HepG2 (cell line): ENCODE results near the gene CCM2L. TPM values are rescaled to one million over a fixed set of nuclear protein-coding genes. Genes with fewer than 3 reads are reported as not detected.

ENCODE experiments used
- ATAC-seq: fragments of 200-7000 bp; cut with Tn5 transposase; 3 replicates; pipeline ENCODE4 v1.9.1; 2020; ENCODE audit warnings: mild to moderate bottlenecking, moderate library complexity
- BruUV-seq: library from RNA; stranded (reverse); fragments of 400-500 nt; replicated peaks from 2 replicates; lab custom pipeline; 2021; lab: Mats Ljungman, UMichigan
- CTCF ChIA-PET: fragments of 300-600 bp; formaldehyde crosslinking; extraction: SDS; loops from one replicate; lab custom pipeline; 2021; ENCODE audit warnings: low total read pairs, inconsistent platforms, low intra/inter-chr PET ratio; lab: Yijun Ruan, JAX
- POLR2A ChIA-PET: fragments of 350-600 bp; sonication (Branson Sonifier 250); formaldehyde crosslinking; loops from one replicate; lab custom pipeline; 2020; ENCODE audit warnings: antibody characterized with exemption, inconsistent platforms; lab: Yijun Ruan, JAX
- DNase-seq: peaks from one replicate; pipeline ENCODE4 v3.0.0-alpha.2; 2015; ENCODE audit warnings: low spot score
- FAIRE-seq: peaks from 3 replicates; lab custom pipeline; 2011; peaks lifted over from hg19 to GRCh38; lab: Jason Lieb, UNC
- H2AFZ ChIP-seq: one replicate; pipeline ENCODE4 v1.6.1; 2011; ENCODE audit warnings: low read length, inconsistent platforms
- H3K27ac ChIP-seq: fragments of 300-600 bp; 3 replicates; pipeline ENCODE4 v1.8.0; 2011; ENCODE audit warnings: mixed run types, mild to moderate bottlenecking, mixed read lengths, low read length, inconsistent platforms; ENCODE audit not compliant: insufficient read depth; ENCODE audit errors: extremely low read length
- H3K27me3 ChIP-seq, 2 experiments: fragments of 200-600 bp in 1 of 2; 2 replicates in 1 of 2; 3 replicates in 1 of 2; pipeline versions ENCODE4 v1.6.0 to v1.8.0; 2011; ENCODE audit warnings: low read length in 2 of 2, mild to moderate bottlenecking in 2 of 2, moderate library complexity in 2 of 2, inconsistent platforms in 1 of 2; ENCODE audit not compliant: insufficient read depth in 2 of 2, control insufficient read depth in 1 of 2
- H3K36me3 ChIP-seq, 2 experiments: fragments of 200-600 bp in 1 of 2; replicated peaks in 1 of 2; 2 replicates in 1 of 2; 3 replicates in 1 of 2; pipeline versions ENCODE4 v1.5.1 to v1.8.0; 2011; ENCODE audit warnings: low read length in 2 of 2, inconsistent platforms in 1 of 2; ENCODE audit not compliant: insufficient read depth in 2 of 2, control insufficient read depth in 1 of 2
- H3K4me1 ChIP-seq: 2 replicates; pipeline ENCODE4 v1.5.1; 2012; ENCODE audit warnings: low read length, inconsistent platforms; ENCODE audit not compliant: insufficient read depth
- H3K4me2 ChIP-seq: 2 replicates; pipeline ENCODE4 v1.6.0; 2011; ENCODE audit warnings: low read depth, low read length, inconsistent platforms
- H3K4me3 ChIP-seq, 3 experiments: fragments of 200-600 bp in 1 of 3; sonication (generic), shearing (Covaris generic) in 1 of 3; replicated peaks in 1 of 3; 2 replicates each; pipeline ENCODE4 v1.5.1; 2011 to 2016; ENCODE audit warnings: low read length in 3 of 3, inconsistent platforms in 2 of 3, low read depth in 2 of 3, mild to moderate bottlenecking in 2 of 3, control low read depth in 1 of 3, mixed read lengths in 1 of 3; ENCODE audit not compliant: insufficient read depth in 1 of 3
- H3K79me2 ChIP-seq: one replicate; pipeline ENCODE4 v1.6.1; 2011; ENCODE audit warnings: low read length, inconsistent platforms; ENCODE audit not compliant: insufficient read depth
- H3K9ac ChIP-seq: 2 replicates; pipeline ENCODE4 v1.6.0; 2011; ENCODE audit warnings: mild to moderate bottlenecking, low read depth, low read length, inconsistent platforms; ENCODE audit not compliant: insufficient read depth
- H3K9me3 ChIP-seq: 2 replicates; pipeline ENCODE4 v1.5.1; 2012; ENCODE audit warnings: mild to moderate bottlenecking, low read length
- H4K20me1 ChIP-seq: 2 replicates; pipeline ENCODE4 v1.6.0; 2011; ENCODE audit warnings: inconsistent platforms, mild to moderate bottlenecking, low read length, moderate library complexity; ENCODE audit not compliant: insufficient read depth
- NCOR1 ChIP-seq: fragments of 200-600 bp; sonication (generic); IDR thresholded peaks from 2 replicates; pipeline ENCODE4 v1.7.0; 2017; ENCODE audit warnings: antibody characterized with exemption, low read length, borderline replicate concordance
- NFE2 ChIP-seq: sonication (generic); formaldehyde crosslinking; IDR thresholded peaks from 2 replicates; pipeline ENCODE4 v1.4.0; 2020; ENCODE audit warnings: missing genetic modification reagents
- SOX13 ChIP-seq, 3 experiments: fragments of 450-650 bp in 1 of 3; sonication (generic) in 1 of 3; formaldehyde crosslinking in 1 of 3; IDR thresholded peaks in 2 of 3; conservative IDR thresholded peaks in 1 of 3; 2 replicates each; pipeline versions ENCODE4 v1.5.0 to v1.6.1; 2016 to 2020; ENCODE audit warnings: antibody characterized with exemption in 1 of 3, mild to moderate bottlenecking in 1 of 3, missing compliant biosample characterization in 1 of 3, missing genetic modification reagents in 1 of 3, moderate library complexity in 1 of 3
- SOX5 ChIP-seq: IDR thresholded peaks from 2 replicates; pipeline ENCODE4 v1.6.1; 2016; ENCODE audit warnings: borderline replicate concordance
- TAF15 ChIP-seq: fragments of 200-400 bp; formaldehyde crosslinking; IDR thresholded peaks from one replicate; pipeline ENCODE4 v1.6.1; 2018; ENCODE audit warnings: mild to moderate bottlenecking, low read depth, low read length; ENCODE audit not compliant: poor library complexity, severe bottlenecking
- ZFP91 ChIP-seq: sonication (generic); formaldehyde crosslinking; IDR thresholded peaks from 2 replicates; pipeline ENCODE4 v1.9.0; 2022; ENCODE audit warnings: missing genetic modification reagents, mild to moderate bottlenecking, borderline replicate concordance
- ZNF12 ChIP-seq: sonication (generic); formaldehyde crosslinking; IDR thresholded peaks from 2 replicates; pipeline ENCODE4 v1.5.0; 2020; ENCODE audit warnings: missing genetic modification reagents
- WGBS: methylation state at CpG from one replicate; pipeline ENCODE4 v1.1.6; 2017; ENCODE audit warnings: low lambda C conversion rate; 5-methylcytosine and 5-hydroxymethylcytosine counted together
- in situ Hi-C: cut with HindIII; loops from 2 replicates; pipeline ENCODE4 v1.10.0; 2017; ENCODE audit warnings: low pct_unique_long_range_greater_than_20kb; ENCODE audit not compliant: extremely low pct_ligation_motif_present
- intact Hi-C: fragments of 100-400 bp; cut with micrococcal nuclease; formaldehyde crosslinking; loops from one replicate; pipeline ENCODE4 v1.10.0; 2022; ENCODE audit not compliant: unreplicated experiment
- polyA plus RNA-seq, 8 experiments: library from polyadenylated mRNA; depleted of rRNA in 3 of 8; stranded (reverse) in 7 of 8; unstranded in 1 of 8; fragments of >200 nt; fragmentation: Illumina TruSeq in 4 of 8; extraction: Trizol in 4 of 8; gene quantifications; 2 replicates each; pipeline versions ENCODE4 v1.2.1 to v1.2.3, GENCODE V29; 2011 to 2016; ENCODE audit warnings: low read depth in 4 of 8, missing spikeins in 1 of 8, mixed read lengths in 1 of 8; ENCODE audit not compliant: insufficient read depth in 1 of 8
- total RNA-seq, 5 experiments: library from RNA; depleted of rRNA; stranded (reverse); fragments of >200 nt; fragmentation: Illumina TruSeq; extraction: Trizol; gene quantifications; 2 replicates each; pipeline ENCODE4 v1.2.3, GENCODE V29; 2016; ENCODE audit warnings: low read depth in 1 of 5
- TF ChIP-seq, protein P1 (sequence below): sonication (generic); formaldehyde crosslinking; IDR thresholded peaks from 2 replicates; pipeline ENCODE4 v1.5.0; 2020; ENCODE audit warnings: mild to moderate bottlenecking, missing genetic modification reagents
- TF ChIP-seq, protein P2 (sequence below): sonication (generic); formaldehyde crosslinking; IDR thresholded peaks from 2 replicates; pipeline ENCODE4 v1.4.0; 2020; ENCODE audit warnings: missing genetic modification reagents, mild to moderate bottlenecking, borderline replicate concordance

CCM2L gene
- total and polyA plus RNA-seq, 2 of the 13 experiments (the other 11 are each of a cell fraction or from before 2014, with no cell fraction given), result 0.15 TPM; not detected in 1

DNA sequence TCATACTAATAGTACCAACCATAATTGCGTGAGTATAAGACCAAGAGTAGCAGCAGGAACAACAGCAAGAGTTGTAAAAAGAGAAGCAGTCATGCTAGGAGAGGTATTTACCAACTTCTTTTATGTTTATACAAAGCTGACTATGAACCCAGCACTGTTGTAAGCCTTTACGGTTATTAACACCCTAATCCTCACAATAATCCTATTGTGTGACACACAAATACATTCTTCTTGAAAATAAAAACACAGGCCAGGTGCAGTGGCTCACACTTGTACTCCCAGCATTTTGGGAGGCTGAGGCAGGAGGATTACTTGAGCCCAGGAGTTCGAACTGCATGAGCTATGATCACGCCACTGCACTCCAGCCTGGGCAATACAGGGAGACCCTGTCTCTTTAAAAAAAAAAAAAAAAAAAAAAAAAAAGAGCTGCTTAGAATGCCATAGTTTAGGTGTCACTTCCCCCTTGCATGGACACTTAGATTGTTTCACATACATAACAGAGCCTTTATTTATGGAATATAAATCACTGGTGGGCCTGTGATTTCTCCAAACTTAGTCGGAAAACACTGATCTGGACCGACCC lies 62.0 kb downstream of the CCM2L start:
- H3K4me3 ChIP-seq, result no peak overlapping the region
- in situ Hi-C loops, result no loop called here
- DNase-seq, result no peak
- CTCF ChIA-PET, result no interaction called here
- peak overlapping the region; percentile 30; the same call in 1 of the 2 replicates for H3K4me2 ChIP-seq
- POLR2A ChIA-PET, result no interaction called here
- peak; percentile 12; the same call in 1 of the 3 replicates for ATAC-seq
- no peaks in the 10 kb centered on the region for H3K36me3 ChIP-seq
- no peak overlapping the region for H3K9ac ChIP-seq
- no peak overlapping the region for H2AFZ ChIP-seq
- H3K79me2 ChIP-seq, result no peaks in the 10 kb centered on the region
- H4K20me1 ChIP-seq, result no peaks in the 10 kb centered on the region
- H3K27me3 ChIP-seq, result peaks cover 8 to 61% of the 10 kb centered on the region in 2 experiments; a peak in 4 of 5 replicates
- H3K4me1 ChIP-seq, result peaks cover 23% of the 10 kb centered on the region
- BruUV-seq, result no TSS peak
- no peak for FAIRE-seq
- H3K9me3 ChIP-seq, result no peaks in the 10 kb centered on the region
- intact Hi-C loops, result no loop called here
- TF ChIP-seq ZNF12 (CRISPR knock-in tag) (peak; percentile 93), SOX5 (CRISPR knock-in tag) (peak; percentile 35; the same call in 1 of the 2 replicates), NCOR1 (no peak), SOX13 (IDR thresholded peaks at IDR 0.05) (no peak), SOX13 (CRISPR knock-in tag; conservative IDR thresholded peaks at IDR 0.05 in 1 of 2, IDR thresholded peaks at IDR 0.05 in 1 of 2) (peak in 1 of 2 experiments; percentile 30; a peak in 1 of 4 replicates), TAF15 (no peak), NFE2 (no peak), ZFP91 (peak; percentile 47; the same call in 1 of the 2 replicates)
- TF ChIP-seq, protein P1, sequence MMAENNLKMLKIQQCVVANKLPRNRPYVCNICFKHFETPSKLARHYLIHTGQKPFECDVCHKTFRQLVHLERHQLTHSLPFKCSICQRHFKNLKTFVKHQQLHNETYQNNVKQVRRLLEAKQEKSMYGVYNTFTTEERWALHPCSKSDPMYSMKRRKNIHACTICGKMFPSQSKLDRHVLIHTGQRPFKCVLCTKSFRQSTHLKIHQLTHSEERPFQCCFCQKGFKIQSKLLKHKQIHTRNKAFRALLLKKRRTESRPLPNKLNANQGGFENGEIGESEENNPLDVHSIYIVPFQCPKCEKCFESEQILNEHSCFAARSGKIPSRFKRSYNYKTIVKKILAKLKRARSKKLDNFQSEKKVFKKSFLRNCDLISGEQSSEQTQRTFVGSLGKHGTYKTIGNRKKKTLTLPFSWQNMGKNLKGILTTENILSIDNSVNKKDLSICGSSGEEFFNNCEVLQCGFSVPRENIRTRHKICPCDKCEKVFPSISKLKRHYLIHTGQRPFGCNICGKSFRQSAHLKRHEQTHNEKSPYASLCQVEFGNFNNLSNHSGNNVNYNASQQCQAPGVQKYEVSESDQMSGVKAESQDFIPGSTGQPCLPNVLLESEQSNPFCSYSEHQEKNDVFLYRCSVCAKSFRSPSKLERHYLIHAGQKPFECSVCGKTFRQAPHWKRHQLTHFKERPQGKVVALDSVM, result 0 out of 2 replicates have a peak, but pooled peaks have one; percentile 22
- TF ChIP-seq, protein P2, sequence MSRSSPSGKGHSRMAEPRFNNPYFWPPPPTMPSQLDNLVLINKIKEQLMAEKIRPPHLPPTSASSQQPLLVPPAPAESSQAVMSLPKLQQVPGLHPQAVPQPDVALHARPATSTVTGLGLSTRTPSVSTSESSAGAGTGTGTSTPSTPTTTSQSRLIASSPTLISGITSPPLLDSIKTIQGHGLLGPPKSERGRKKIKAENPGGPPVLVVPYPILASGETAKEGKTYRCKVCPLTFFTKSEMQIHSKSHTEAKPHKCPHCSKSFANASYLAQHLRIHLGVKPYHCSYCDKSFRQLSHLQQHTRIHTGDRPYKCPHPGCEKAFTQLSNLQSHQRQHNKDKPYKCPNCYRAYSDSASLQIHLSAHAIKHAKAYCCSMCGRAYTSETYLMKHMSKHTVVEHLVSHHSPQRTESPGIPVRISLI (CRISPR knock-in tag), result peak; percentile 76; the same call in 1 of the 2 replicates
- TF ChIP-seq, all 625 proteins: peak for 6
- WGBS, result 10% methylated on average over 6 of the region's 6 CpGs
- H3K27ac ChIP-seq, result no peak overlapping the region
